Neural cell (in vitro differentiated cells): ENCODE data around the gene JAK2. TPM values are rescaled to one million over a fixed set of nuclear protein-coding genes. Genes with fewer than 3 reads are reported as not detected.

Source experiments
- H2AFZ ChIP-seq: fragments of 200-600, 300-800 bp; sonication (generic), shearing (Covaris generic); 2 replicates; pipeline ENCODE4 v1.6.0; 2014; ENCODE audit warnings: low read depth, mild to moderate bottlenecking, antibody characterized with exemption, low read length, moderate library complexity
- H3F3A ChIP-seq: fragments of 200-600 bp; shearing (Covaris generic); 2 replicates; pipeline ENCODE4 v1.6.1; 2016; ENCODE audit warnings: mild to moderate bottlenecking, moderate library complexity, mixed read lengths, antibody characterized with exemption, low read length; ENCODE audit not compliant: insufficient read depth, poor library complexity, severe bottlenecking
- H3K27ac ChIP-seq: fragments of 200-600, 300-800 bp; sonication (generic), shearing (Covaris generic); 2 replicates; pipeline ENCODE4 v1.5.1; 2014; ENCODE audit warnings: mild to moderate bottlenecking, low read length, moderate library complexity
- H3K27me3 ChIP-seq: fragments of 300-800, 200-600 bp; sonication (generic), shearing (Covaris generic); 2 replicates; pipeline ENCODE4 v1.6.0; 2014; ENCODE audit warnings: mild to moderate bottlenecking, low read depth, low read length, moderate library complexity; ENCODE audit not compliant: insufficient read depth
- H3K36me3 ChIP-seq: fragments of 300-800, 200-600 bp; sonication (generic), shearing (Covaris generic); 2 replicates; pipeline ENCODE4 v1.5.1; 2014; ENCODE audit warnings: mild to moderate bottlenecking, antibody characterized with exemption, low read length, moderate library complexity; ENCODE audit not compliant: insufficient read depth
- H3K4me2 ChIP-seq: fragments of 300-800, 200-600 bp; sonication (generic), shearing (Covaris generic); 2 replicates; pipeline ENCODE4 v1.6.0; 2014; ENCODE audit warnings: mild to moderate bottlenecking, low read length
- H3K4me3 ChIP-seq: fragments of 300-800, 200-600 bp; sonication (generic), shearing (Covaris generic); 2 replicates; pipeline ENCODE4 v1.5.1; 2014; ENCODE audit warnings: mild to moderate bottlenecking, low read length, moderate library complexity
- H3K79me2 ChIP-seq: fragments of 200-600 bp; shearing (Covaris generic); replicated peaks from 2 replicates; pipeline ENCODE4 v1.6.0; 2014; ENCODE audit warnings: mild to moderate bottlenecking, low read length, moderate library complexity; ENCODE audit not compliant: insufficient read depth
- H3K9ac ChIP-seq: fragments of 300-800, 200-600 bp; sonication (generic), shearing (Covaris generic); 2 replicates; pipeline ENCODE4 v1.6.1; 2016; ENCODE audit warnings: mild to moderate bottlenecking, low read length, mixed read lengths
- H3K9me2 ChIP-seq: fragments of 200-600 bp; shearing (Covaris generic); 2 replicates; pipeline ENCODE4 v1.6.1; 2016; ENCODE audit warnings: mild to moderate bottlenecking, low read length, mixed read lengths; ENCODE audit not compliant: insufficient read depth
- H3K9me3 ChIP-seq: fragments of 200-600, 300-800 bp; sonication (generic), shearing (Covaris generic); 2 replicates; pipeline ENCODE4 v1.6.1; 2016; ENCODE audit warnings: mild to moderate bottlenecking, mixed run types, low read length, moderate library complexity, mixed read lengths
- H4K20me1 ChIP-seq: fragments of 200-600 bp; shearing (Covaris generic); 2 replicates; pipeline ENCODE4 v1.6.1; 2016; ENCODE audit warnings: mild to moderate bottlenecking, mixed run types; ENCODE audit not compliant: insufficient read depth
- CTCF ChIP-seq: fragments of 450-650 bp; IDR thresholded peaks from 2 replicates; pipeline ENCODE4 v1.5.1; 2014; ENCODE audit warnings: antibody characterized with exemption, mild to moderate bottlenecking, moderate library complexity; ENCODE audit not compliant: poor library complexity, severe bottlenecking
- EP300 ChIP-seq: fragments of 450-650 bp; conservative IDR thresholded peaks from 2 replicates; pipeline ENCODE4 v1.6.1; 2014; ENCODE audit warnings: antibody characterized with exemption, mild to moderate bottlenecking, moderate library complexity; ENCODE audit not compliant: poor library complexity, severe bottlenecking
- EZH2 ChIP-seq: fragments of 200-600, 300-800 bp; shearing (Covaris generic), sonication (generic); IDR thresholded peaks from 2 replicates; pipeline ENCODE4 v1.6.1; 2014; ENCODE audit warnings: antibody characterized with exemption, low read length, borderline replicate concordance, mild to moderate bottlenecking; ENCODE audit not compliant: insufficient read depth, poor library complexity, severe bottlenecking
- MXI1 ChIP-seq: fragments of 450-650 bp; conservative IDR thresholded peaks from 2 replicates; pipeline ENCODE4 v1.6.1; 2014; ENCODE audit warnings: antibody characterized with exemption, mild to moderate bottlenecking; ENCODE audit not compliant: poor library complexity, severe bottlenecking
- POLR2AphosphoS5 ChIP-seq: IDR thresholded peaks from 2 replicates; pipeline ENCODE4 v1.6.1; 2012
- RAD21 ChIP-seq: fragments of 450-650 bp; conservative IDR thresholded peaks from 2 replicates; pipeline ENCODE4 v1.6.1; 2014; ENCODE audit warnings: antibody characterized with exemption, mild to moderate bottlenecking, moderate library complexity
- REST ChIP-seq: IDR thresholded peaks from 2 replicates; pipeline ENCODE4 v1.6.1; 2012; ENCODE audit warnings: borderline replicate concordance
- SMC3 ChIP-seq: fragments of 450-650 bp; conservative IDR thresholded peaks from 2 replicates; pipeline ENCODE4 v1.6.1; 2014; ENCODE audit warnings: antibody characterized with exemption, mild to moderate bottlenecking, moderate library complexity; ENCODE audit not compliant: poor library complexity
- TAF1 ChIP-seq: IDR thresholded peaks from 2 replicates; pipeline ENCODE4 v1.6.1; 2012; ENCODE audit warnings: low read depth
- polyA plus RNA-seq: library from polyadenylated mRNA; depleted of rRNA; stranded (reverse); fragments of >200 nt; gene quantifications from 2 replicates; pipeline ENCODE4 v1.2.3, GENCODE V29; 2014

The JAK2 gene
- polyA plus RNA-seq, 1 donor from 2014 or later, result 19.7 TPM

GRCh38 chr9:4969130-4969529, 15.9 kb upstream of the JAK2 start:
- Histone ChIP-seq H4K20me1 (no peaks in the 10 kb centered on the region), H3K27me3 (no peaks in the 10 kb centered on the region), H2AFZ (no peak overlapping the region), H3K9me2 (no peaks in the 10 kb centered on the region), H3K4me2 (no peak overlapping the region), H3K9ac (no peak overlapping the region), H3K9me3 (no peaks in the 10 kb centered on the region), H3K27ac (no peak overlapping the region), H3K4me3 (no peak overlapping the region), H3K79me2 (no peaks in the 10 kb centered on the region), H3K36me3 (no peaks in the 10 kb centered on the region), H3F3A (no peaks in the 10 kb centered on the region)
- TF ChIP-seq TAF1 (no peak), CTCF (no peak), EZH2 (no peak), SMC3 (no peak), EP300 (no peak), REST (no peak), RAD21 (no peak), POLR2AphosphoS5 (no peak), MXI1 (no peak)

GRCh38 chr9:4970970-4971641, 14.0 kb upstream of the JAK2 start:
- TF ChIP-seq POLR2AphosphoS5, result no peak
- no peak for TF ChIP-seq RAD21
- TF ChIP-seq CTCF, result no peak
- TF ChIP-seq MXI1, result no peak
- no peak for TF ChIP-seq REST
- no peak for TF ChIP-seq SMC3
- no peak for TF ChIP-seq TAF1
- no peak for TF ChIP-seq EP300
- no peak for TF ChIP-seq EZH2
- no peak overlapping the region for H3K9ac ChIP-seq
- no peaks in the 10 kb centered on the region for H3K9me2 ChIP-seq
- no peaks in the 10 kb centered on the region for H3K36me3 ChIP-seq
- no peak overlapping the region for H3K4me2 ChIP-seq
- H3K9me3 ChIP-seq, result no peaks in the 10 kb centered on the region
- no peaks in the 10 kb centered on the region for H3K27me3 ChIP-seq
- no peak overlapping the region for H3K27ac ChIP-seq
- no peaks in the 10 kb centered on the region for H4K20me1 ChIP-seq
- H2AFZ ChIP-seq, result no peak overlapping the region
- H3K79me2 ChIP-seq, result no peaks in the 10 kb centered on the region
- no peak overlapping the region for H3K4me3 ChIP-seq
- H3F3A ChIP-seq, result no peaks in the 10 kb centered on the region
